TTC549 (cell line): Measurements from ENCODE around the gene COL4A2.

Experiments used
- FAIRE-seq: peaks from 2 replicates; lab custom pipeline; 2012; peaks lifted over from hg19 to GRCh38; lab: Jason Lieb, UNC

Gene COL4A2

GRCh38 chr13:110540871-110541525 is 233.9 kb downstream of the COL4A2 start:
- FAIRE-seq: no peak

DNA sequence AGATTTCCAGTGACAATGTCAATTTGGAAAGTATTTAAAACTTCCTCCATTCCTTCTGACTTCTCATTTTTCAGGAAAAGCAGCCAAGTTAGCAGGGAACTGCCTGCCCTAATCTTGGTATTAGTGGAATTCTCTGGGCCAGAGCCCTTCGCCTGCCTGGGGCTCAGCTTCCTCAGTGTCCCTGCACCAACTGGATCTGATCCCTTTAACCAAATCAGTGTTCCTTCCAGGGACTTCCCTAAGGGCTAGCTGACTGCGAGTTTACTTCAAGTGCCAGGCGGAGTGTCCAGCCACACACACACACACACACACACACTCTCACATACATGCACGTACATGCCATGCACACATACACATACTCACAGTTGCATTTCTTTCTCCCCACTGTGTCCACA is 234.4 kb downstream of the COL4A2 start:
- FAIRE-seq: no peak

- no peak for FAIRE-seq
Observed at GRCh38 chr13:110542169-110542796, 235.2 kb downstream of the COL4A2 start.

GRCh38 chr13:110546378-110546777 is 239.3 kb downstream of the COL4A2 start:
- FAIRE-seq: no peak

DNA sequence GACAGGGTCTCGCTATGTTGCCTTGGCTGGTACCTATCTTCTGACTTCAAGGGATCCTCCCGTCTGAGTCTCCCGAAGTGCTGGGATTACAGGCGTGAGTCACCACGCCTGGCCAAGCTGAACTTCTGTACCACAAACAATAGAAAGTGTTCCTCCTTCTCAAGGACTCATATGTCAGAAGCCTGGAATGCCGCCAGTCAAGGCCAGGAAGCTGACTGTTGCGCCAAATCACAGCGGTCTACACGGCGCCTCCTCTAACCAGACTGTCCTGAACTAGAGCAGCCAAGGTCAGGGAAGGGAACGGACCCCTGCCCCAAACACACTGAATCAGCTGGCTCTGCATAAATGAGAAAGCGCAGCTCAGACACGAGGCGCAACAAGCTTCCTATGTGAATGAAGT is 239.8 kb downstream of the COL4A2 start:
- FAIRE-seq: no peak

DNA sequence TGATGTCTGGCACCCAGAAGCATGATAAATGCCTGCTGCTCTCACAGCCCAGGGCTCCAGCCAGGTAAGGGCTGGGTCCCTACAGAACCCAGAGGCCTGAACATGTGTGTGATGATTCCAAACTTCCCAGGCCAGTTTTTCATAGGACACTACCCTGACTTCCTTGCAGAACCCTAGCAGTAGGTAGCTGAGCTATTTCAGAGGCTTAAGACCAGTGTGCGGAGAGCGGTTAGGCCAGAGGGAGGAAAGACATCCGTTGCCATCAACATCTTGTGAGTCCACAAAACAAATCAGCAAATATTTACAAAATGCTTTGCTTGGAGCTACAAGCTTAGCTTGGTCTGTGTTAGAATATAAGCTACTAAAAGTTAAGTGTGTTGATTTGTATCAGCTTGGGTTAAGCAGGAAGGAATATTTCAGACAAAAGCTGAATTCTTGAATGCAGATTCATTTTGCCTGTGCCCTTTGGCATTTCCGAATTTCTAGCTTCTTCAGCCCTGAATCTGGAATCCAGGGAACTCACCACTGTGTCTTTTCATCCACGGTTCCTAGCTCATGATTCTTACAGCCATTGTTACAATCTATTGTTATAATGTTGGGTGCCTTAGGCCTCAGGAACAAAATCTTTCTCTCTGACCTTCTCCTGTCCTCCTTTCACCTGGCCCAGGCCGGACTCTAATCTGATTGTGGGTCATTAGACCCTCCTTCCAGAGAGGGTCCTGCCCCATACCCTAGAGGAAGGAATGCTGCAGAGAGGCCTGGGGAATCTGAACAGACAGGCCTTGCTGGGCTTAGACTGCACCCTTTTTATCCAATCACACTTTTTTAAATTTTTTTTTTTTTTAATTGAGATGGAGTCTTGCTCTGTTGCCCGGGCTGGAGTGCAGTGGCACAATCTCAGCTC is 242.1 kb downstream of the COL4A2 start:
- FAIRE-seq: no peak

GRCh38 chr13:110549795-110550160 is 242.7 kb downstream of the COL4A2 start:
- FAIRE-seq: no peak

DNA sequence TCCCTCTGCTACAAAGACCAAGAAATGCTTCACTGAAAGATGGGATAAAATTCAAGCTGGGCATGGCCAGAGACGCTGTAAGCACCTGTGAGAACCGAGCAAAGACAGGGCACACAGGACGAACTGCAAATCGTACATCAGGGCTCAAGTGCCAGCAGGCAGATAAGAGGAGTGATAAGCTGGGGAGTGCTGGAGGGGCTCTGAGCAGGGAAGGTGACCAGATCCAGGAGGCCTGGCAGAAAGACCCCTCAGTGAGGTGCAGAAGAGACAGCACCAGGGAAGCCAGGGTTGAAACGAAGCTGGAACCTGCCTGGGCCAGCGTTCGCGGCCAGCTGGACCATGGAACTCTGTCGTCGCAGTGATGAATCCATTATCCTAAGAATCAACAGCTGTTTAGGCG is 244.2 kb downstream of the COL4A2 start:
- no peak for FAIRE-seq

DNA sequence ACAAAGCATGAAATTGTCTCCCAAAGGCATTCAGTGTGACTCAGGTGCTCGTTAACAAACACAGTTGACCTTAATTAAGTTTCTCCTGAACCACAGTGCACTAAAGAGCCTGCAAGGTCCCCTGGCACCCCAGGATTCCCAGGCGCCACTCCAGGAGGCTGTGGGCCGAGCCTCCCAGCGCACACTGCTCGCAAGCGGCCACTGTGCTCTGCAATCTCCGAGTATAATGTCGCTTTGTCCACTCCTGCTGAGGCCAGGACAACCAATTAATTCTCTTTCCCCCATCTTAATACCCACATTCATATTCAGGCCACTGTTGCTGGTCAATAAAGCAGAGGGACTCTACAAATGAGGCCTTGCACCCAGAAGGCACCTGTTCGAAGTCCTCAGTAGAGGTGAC is 245.7 kb downstream of the COL4A2 start:
- no peak for FAIRE-seq

GRCh38 chr13:110553417-110553816 is 246.3 kb downstream of the COL4A2 start:
- no peak for FAIRE-seq

DNA sequence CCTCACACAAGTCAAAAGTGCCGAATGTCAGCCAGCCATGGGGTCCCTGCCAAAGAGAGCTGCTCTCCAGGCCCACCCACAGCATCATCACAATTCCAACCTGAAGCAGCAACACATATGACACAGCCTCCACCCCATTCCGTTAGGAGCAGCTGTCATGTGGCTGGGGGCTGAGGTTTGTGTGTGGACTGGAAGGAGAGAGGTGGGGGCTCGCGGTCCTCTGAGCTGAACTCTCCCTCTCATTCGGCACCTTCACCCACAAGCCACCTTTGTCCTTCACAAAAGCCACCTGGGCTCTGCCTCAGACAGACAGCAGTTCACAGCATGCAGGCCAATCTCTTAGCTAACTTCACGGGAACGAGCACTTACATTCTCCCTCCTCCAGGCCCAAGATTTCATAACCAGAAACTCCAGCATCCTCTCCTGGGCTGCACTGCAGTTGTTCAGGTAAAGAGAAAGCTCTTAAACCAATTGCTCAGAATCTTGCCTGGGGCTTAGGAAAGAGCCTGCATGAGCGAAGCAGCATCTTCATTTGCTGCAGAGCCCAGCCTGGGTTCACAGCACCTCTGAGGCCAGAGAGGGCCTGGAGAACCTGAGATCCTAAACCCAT is 247.2 kb downstream of the COL4A2 start:
- FAIRE-seq: no peak

GRCh38 chr13:110554946-110555345 is 247.9 kb downstream of the COL4A2 start:
- FAIRE-seq: no peak

DNA sequence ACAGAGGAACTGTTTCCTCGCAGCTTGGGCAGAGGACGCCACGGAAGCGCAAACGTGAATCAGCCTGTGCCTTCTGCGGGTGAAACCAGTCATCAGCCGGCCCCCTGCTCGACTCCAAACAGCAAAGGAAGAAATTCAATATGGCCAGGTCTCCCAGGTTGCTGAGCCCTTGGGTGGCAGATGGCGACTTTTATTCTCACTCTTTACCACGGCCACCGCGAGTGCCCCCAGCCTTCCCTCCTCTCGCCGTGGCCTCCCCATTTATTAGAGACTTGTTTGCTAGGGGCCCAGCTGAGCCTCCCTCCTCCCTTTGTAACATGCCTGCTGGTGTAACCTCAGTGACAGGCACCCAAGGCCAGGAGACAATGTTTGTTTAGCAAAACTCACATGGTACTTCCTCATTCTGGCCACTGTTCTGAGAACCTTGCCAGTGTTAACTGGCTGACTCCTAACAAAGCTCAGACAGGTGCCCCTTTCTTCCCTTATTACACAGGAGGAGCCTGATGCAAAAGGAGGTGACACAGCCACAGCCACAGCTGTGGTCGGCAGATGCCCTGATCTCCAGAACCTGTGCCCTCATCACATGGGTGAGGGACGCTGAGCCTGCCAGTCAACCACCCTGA is 248.6 kb downstream of the COL4A2 start:
- no peak for FAIRE-seq

- FAIRE-seq: no peak
Observed at GRCh38 chr13:110556224-110556606, 249.1 kb downstream of the COL4A2 start.

DNA sequence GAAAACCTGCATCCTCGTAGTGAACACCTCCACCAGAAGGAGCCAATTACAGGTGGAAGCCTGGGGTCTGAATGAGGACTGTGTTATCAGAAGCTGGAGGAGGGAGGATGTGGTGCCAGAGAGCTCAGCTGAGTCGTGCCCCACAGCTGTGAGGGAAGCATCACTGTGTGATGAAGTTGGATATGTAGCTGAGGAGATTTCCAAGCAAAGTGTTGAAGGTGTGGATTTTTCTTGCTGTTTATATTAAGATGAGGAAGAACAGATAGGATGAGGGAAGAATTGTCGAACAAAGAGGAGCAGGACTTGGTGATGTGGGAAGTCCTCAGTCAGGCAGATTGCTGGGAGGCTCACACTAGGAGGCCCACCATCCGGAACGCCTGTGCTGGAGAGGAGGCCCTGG is 250.0 kb downstream of the COL4A2 start:
- no peak for FAIRE-seq

- FAIRE-seq: no peak
Observed at GRCh38 chr13:110557610-110558305, 250.7 kb downstream of the COL4A2 start.

GRCh38 chr13:110559429-110559943 is 252.4 kb downstream of the COL4A2 start:
- no peak for FAIRE-seq

GRCh38 chr13:110559986-110560385 is 252.9 kb downstream of the COL4A2 start:
- FAIRE-seq: no peak

DNA sequence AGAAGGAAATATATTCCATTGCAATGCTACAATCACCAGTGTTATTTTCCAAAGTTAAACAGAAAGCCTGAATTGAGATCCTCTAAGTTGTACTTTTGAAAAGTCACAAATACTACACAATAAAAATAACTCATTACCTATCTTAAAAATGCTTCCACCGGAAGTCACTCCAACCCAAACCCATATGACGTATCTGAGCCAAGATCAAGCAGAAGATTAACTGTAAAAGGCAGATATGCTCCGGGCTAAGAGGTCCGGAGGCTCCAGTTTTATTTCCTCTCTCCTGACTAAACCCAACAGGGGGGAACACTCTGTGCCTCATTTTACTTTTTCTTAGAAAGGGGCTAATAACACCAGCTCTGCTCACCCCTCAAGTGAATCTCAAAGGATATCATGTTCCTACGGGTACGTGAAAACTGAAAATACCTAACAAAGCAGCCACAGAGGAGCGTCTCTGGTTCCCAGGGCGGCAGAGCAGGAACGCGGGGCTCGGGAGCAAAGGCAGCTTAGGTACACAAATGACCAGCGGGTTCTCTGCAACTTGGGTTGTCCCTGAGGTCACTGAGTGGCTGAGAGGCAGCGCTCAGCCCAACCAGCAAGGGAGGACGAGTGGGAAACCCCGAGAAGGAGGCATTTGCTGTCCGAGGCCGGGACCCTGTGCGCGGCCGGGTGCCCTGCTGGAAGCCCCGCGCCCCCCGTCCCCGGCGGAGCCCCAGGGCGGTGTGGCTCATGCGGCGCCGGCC is 253.7 kb downstream of the COL4A2 start:
- no peak for FAIRE-seq

GRCh38 chr13:110561344-110562035 is 254.4 kb downstream of the COL4A2 start, which contains the start of gene RAB20:
Gene RAB20 (minus strand): TSS chr13:110561722. CDS start chr13:110561519, 203 bp downstream.
- no peak for FAIRE-seq
